NOMO-1 treated with dmso at 0.1 percent for 144 hours (cell line): ENCODE results near the gene S100B.
"Not testable (repeated sequence)": the region's sequence is repeated elsewhere in the genome, so short reads cannot be mapped to it uniquely, and the experiment has no call there.

Experiments
- DNase-seq: peaks from one replicate; lab custom pipeline; 2025; ENCODE audit not compliant: unreplicated experiment; lab: John Stamatoyannopoulos, UW

The S100B gene

DNA sequence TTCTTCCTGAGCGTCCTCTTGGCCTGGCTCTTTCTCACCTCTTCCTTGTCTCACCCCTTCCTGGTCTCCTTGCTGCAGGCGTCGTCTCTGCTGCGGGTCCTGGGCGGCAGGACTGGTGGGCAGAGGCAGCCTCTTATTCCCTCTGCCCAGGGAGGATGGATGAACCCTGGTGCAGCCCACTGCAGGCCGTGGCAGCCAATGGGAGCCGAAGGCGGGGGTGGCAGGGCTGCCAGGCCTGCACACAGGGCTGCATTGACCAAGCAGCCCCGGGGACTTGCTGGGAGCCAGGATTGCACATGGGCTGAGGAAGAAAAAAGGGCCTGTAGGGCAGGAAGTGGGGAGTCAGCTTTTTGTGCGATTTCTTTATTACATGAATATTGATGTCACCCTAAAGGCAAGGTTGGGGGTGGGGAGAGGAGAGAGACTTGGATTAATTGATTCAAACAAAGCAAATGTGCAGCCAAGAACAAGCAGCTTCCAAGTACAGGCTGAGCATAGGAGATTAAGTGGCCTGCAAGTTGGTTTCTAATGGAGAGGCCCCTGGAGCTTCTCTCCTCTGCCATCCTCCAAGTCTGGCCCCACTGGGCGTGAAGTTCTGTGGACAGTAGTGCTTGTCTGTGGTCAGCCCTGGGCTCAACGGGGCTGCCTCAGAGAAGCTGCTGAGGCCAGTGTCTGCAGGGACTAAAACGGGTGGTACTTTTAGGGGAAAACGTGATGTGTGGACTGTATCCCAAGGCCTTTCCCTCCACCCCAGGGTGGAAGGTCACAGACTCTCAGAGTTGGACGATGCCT is at the start of gene S100B:
S100B (minus strand) TSS at position 108 of the 792 bp plus-strand sequence. CDS start 2,667 bp downstream, outside the sequence.
- no peak for DNase-seq

DNA sequence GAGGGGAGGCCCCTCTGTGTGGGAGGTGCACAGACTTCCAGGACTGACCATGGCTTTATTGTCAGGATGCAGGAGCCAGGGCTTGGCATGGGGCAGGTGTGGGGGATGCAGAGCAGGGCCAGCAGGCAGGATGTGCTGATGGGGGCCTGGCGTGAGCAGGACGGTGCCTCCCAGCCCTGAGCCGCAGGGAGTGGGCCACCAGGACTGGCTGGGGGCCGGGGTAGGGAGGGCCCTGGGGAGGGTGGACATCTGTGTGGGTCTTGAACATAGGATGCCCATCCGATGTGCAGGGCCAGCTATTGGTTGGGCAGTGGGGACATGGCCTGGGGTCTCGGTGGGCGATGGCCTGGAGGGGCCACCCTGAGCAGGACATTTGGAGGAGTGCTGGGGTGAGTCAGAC is 46.2 kb upstream of the S100B start:
- no peak for DNase-seq

DNA sequence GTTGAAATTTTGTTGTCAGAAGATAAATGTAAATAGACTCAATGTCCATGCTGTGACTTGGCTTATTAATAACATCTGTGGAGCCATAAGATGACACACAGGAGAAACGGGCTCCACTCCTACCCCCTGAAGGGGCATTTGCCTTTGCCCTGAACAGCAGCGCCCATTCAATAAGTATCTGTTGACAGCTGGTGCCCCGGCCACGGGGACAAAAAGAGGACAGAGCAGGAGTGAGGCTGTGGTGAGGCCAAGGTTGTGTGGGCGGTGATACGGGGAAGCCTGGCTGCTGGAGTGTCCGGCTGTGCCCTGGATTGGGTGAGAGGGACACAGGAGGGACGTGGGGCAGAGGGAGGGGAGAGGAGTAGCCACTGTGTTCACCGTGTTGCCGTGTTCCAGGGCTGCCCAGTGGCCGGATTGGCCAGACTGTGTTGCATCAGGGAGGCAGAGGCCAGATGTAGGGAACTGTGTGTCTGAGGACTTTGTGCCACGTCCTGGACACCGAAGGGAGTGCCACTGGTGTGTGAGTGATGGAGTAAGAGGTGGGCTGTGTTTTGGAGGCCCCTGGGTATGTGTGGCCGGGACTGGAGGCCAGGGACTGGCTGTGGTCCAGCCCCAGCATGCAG is 45.7 kb upstream of the S100B start:
- DNase-seq, result no peak

DNA sequence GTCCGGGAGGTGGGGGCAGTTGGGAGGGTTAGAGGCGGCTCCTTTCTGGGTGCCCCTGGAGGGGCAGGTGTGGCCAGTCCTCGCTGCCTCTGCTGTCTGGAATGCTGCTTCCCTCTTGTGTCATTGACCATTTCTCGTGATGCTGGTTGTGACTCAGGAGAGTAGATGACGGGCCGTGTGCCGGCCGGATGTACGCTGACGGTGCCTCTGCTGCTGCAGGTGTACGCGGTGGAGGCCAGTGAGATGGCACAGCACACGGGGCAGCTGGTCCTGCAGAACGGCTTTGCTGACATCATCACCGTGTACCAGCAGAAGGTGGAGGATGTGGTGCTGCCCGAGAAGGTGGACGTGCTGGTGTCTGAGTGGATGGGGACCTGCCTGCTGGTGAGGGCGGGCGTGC is 44.5 kb upstream of the S100B start:
- no peak for DNase-seq

GRCh38 chr21:46648539-46648938 is 43.7 kb upstream of the S100B start:
- DNase-seq, result no peak

DNA sequence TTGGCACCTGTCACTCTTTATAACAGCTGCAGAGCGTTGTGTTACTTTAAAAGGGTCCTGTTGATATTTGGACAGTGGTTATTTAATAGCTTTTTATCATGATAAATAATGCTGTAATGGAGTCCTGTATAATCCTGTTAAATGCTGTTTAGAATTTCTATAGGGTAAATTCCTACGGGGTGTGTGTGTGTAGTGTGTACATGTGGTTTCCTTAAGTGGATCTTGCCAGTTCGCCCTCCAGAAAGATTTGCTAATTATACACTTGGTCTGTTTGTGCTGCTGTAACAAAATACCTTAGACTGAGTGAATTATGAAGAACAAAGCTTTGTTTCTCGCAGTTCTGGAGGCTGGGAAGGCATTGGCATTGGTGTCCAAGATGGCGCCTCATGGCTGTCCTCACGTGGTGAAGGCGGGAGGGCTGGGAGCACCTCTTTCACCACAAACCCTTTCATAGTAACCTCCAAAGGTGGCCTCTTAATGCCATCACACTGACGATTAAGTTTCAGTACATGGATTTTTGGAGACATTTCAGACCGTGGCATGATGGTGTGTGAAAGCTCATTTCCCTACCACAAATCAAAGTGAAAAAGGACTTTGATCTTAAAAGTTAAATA is 41.8 kb upstream of the S100B start:
- DNase-seq, result no peak

GRCh38 chr21:46645840-46646239 is 41.0 kb upstream of the S100B start:
- no peak for DNase-seq

DNA sequence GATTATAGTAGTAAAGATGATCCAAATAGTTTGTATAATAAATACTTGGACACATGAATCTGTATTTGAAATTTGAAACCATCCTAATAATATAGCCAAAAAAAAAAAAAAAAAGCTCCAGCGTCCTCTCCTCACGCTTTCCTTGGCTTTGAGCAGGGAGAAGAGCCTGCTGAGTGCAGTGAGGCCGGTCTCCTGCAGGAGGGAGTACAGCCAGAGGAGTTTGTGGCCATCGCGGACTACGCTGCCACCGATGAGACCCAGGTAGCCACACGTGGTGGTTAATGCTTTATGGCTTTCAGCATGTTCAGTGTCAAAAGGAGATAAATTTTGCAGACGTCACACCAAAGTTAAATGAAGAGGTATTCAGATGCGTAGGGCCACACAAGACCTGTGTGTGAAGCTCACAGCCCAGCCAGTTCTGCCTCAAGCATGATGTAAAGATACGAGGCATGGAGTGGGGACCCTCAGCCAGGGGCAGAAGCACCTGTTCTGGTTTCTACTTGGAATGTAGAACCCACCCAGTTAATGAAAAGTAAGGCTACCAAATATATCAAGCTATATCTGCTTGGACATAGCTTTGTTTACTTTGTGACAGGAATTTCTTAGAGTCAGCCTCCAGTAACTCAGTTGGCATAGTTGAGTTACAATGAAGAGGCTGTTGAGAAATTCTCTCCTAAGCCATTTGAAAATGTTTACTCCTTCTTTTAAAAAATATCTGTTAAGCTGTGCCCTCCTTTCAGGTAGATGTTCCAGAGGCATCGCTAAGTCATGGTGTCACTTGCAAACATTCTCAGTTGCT is 38.7 kb upstream of the S100B start:
- no peak for DNase-seq

DNA sequence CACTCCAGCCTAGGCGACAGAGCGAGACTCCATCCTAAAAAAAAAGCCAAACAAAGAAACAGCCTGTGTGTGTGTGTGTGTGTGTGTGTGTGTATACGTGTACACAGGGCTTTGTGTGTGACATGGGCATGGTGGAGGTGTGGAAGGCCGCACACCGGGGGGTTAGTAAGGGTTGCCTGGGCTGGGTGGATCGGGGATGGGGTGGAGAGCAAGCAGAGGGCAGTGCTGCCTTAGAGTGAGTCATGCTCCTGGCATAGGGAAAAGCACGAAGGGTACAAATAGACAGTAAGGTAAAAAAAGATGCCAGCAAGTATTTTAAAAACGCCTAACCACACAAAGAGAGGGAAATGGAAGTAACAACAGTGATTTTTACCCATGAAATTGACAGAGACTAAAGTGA is 36.8 kb upstream of the S100B start:
- DNase-seq, result no peak

GRCh38 chr21:46639489-46640386 is 34.9 kb upstream of the S100B start:
- DNase-seq, result no peak

DNA sequence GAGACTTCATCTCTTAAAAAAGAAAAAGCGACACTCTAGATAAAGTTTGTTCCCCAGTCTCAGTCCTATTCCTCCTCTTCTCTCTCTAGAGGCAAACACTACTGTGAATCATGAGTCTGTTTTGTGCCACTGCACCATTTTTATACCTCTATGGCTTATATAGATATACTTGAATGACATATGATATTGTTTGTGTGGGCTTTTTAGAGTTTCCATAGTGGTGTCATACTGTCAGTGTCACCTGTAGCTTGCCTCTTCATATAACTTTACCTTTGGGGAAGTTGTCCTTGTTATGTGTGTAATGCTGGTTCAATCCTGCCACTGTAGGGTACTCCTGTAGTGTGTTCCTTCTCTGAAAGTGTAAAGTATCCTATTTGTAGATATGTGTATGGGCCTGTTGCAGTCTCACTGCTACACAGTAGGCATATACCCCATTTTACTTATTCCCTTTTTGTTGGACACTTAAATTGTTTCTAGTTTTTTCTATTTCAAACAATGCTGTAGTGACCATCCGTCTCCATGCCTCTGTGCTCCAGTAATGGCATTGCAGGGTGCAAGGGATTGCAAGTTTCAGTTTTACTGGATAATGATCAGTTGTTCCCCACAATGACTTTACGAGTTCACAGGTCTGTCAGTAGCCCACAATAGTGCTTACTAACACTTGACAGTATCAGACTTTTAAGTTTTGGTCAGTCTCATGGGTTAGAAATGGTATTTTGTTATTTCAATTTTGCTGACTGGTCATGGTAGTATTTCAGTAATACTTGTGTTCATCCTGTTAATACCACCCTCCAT is 33.3 kb upstream of the S100B start:
- DNase-seq, result no peak

GRCh38 chr21:46636550-46637285 is 31.8 kb upstream of the S100B start:
- no peak for DNase-seq

DNA sequence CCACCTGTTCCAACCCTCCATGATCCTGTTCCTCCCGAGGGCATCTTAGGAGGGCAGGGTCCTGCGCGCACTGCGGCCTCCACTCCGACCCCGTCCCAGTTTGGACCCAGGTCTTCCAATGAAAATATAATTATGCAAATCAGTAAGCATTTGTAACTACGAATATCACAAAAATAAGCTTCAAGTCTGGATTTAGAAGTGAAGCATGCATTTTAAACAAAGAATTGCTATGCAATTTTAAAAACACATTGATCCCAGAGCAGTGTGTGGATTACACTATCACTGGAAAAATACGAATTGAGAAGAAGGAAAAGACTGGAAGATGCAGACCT is 31.3 kb upstream of the S100B start:
- DNase-seq, result no peak

DNA sequence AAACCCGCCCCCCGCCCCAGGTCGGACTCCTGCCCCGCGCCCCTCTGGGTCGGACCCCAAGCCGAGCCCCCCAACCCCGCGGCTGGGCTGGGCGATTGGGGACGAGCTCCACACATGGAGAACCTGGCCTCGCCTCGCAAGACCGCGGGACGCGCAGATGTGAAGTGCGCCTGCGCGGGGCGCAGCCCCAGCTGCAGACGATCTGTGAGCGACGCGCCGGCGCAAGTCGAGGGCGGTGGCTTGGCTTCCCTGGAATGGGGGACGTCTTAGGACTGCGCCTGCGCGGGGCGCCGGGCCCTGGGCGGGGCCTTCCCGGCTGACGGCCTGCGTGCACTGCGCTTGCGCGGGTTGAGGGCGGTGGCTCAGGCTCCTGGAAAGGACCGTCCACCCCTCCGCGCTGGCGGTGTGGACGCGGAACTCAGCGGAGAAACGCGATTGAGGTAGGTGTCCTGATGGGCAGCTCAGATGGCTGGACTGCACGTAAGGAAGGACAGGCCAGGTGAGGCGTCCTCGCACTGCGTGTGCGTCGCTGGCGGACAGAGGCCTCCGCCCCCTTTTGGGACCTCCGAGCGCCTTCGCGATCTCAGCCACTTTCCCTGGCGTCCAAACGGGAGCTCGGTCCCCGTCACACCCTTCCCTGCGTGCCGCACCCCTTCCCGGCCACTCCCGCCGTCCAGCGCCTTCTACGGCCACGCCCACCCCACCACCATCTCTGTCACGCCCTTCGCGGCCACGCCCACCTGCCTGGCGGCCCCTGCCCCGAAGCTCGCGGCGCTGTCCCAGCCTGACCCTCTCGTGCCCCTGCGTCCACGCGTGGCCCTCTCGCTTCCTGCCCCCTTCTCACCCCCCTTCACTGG is 30.7 kb upstream of the S100B start, which contains the start of gene PRMT2:
PRMT2 (plus strand) TSS at position 351 of the 857 bp plus-strand sequence. CDS start 1,278 bp downstream, outside the sequence.
- DNase-seq, result peak; percentile 97

DNA sequence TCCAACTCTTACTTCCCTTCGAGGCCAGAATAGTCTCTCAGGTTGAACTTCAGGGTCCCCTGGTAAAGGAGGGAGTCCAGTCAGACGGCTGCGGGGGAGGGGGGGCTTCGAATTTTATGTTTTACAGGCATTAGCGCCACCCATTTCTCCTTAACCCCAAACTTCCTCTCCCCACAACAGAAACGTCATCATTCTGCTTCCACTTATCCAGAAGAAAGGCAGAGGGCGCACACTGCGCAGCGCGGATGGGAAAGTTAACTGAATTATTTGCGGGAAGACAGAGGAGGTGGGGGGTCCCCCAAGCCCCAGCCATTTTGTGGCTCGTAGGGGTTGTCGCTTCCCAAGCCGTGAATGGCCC is 30.1 kb upstream of the S100B start:
- peak; percentile 65 for DNase-seq

DNA sequence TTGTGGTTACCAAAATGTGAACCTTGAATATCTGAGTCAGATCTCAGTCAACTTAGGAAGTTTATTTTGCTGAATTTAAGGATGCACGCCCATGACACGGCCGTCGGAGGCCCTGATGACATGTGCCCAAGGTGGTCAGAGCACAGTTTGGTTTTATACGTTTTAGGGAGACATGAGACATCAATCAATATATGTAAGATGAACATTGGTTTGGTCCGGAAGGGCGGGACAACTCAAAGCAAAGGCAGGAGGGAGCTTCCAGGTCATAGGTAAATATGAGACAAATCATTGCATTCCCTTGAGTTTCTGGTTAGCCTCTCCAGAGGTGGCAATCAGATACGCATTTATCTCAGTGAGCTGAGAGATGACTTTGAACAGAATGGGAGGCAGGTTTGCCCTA is 29.5 kb upstream of the S100B start:
- DNase-seq, result no peak

- DNase-seq, result no peak
Measured at GRCh38 chr21:46633566-46633965, 28.7 kb upstream of the S100B start.

GRCh38 chr21:46630915-46631314 is 26.0 kb upstream of the S100B start:
- not testable (repeated sequence) for DNase-seq
